ENCODE data around the gene KIF16B. TPM values are rescaled to one million over a fixed set of nuclear protein-coding genes. Genes with fewer than 3 reads are reported as not detected.

The KIF16B gene
- total and polyA plus RNA-seq, 10 of the 15 experiments (the other 5 are each of a cell fraction or from before 2014, with no cell fraction given) = 0.21 to 5.2 (median 3.0) TPM

- TF ChIP-seq ZBTB11 (CRISPR knock-in tag; IDR thresholded peaks at IDR 0.05) (no peak), TCF3 (IDR thresholded peaks at IDR 0.05; ENCODE audit: borderline replicate concordance, insufficient read depth, low read depth, low read length) (no peak), ZBTB40 (IDR thresholded peaks at IDR 0.05; ENCODE audit: borderline replicate concordance) (no peak), TCF7 (IDR thresholded peaks at IDR 0.05; ENCODE audit: borderline replicate concordance) (no peak), ATF3 (IDR thresholded peaks at IDR 0.05; ENCODE audit: borderline replicate concordance, extremely low read depth, low read depth, low read length) (no peak), RELB (IDR thresholded peaks at IDR 0.05; ENCODE audit: low read depth) (no peak), CUX1 (IDR thresholded peaks at IDR 0.05; ENCODE audit: insufficient replicate concordance, low read depth, low read length) (no peak), EGR1 (IDR thresholded peaks at IDR 0.05; ENCODE audit: borderline replicate concordance in 1 of 2, low read depth in 2 of 2, low read length in 2 of 2) (no peak)
These were observed 164.3 kb downstream of the KIF16B start (continued) for GRCh38 chr20:16408981-16409380.

Data from GM12878 (cell line).